ENCODE measurements around the gene COP1. TPM values are rescaled to one million over a fixed set of nuclear protein-coding genes. Genes with fewer than 3 reads are reported as not detected.

The COP1 gene
- polyA plus RNA-seq, 1 donor (not counting 4 experiments of a cell fraction or from before 2014, with no cell fraction given): 38.9 TPM

GRCh38 chr1:176051902-176052518 is 155.1 kb downstream of the COP1 start:
- H4K20me1 ChIP-seq (ENCODE audit: control insufficient read depth, extremely low read depth, insufficient read depth, low read length): no peaks in the 10 kb centered on the region
- H3K4me2 ChIP-seq (ENCODE audit: control insufficient read depth, extremely low read depth, insufficient read depth, low read depth, low read length): no peak overlapping the region
- no peaks in the 10 kb centered on the region for H3K9me3 ChIP-seq (ENCODE audit: control insufficient read depth, low read depth, low read length)
- peaks cover 6% of the 10 kb centered on the region for H3K4me1 ChIP-seq (ENCODE audit: control insufficient read depth, extremely low read depth, insufficient read depth, low read length)
- H3K9ac ChIP-seq (ENCODE audit: control insufficient read depth, extremely low read depth, insufficient read depth, low read length): no peak overlapping the region
- H3K27ac ChIP-seq (ENCODE audit: control insufficient read depth, insufficient read depth, low read length): peak overlapping the region; percentile 26
- no peak for TF ChIP-seq EZH2 (IDR thresholded peaks at IDR 0.05; ENCODE audit: low read length)
- no peak for TF ChIP-seq CTCF (optimal IDR thresholded peaks at IDR 0.05 in 1 of 3, IDR thresholded peaks at IDR 0.05 in 1 of 3, conservative IDR thresholded peaks at IDR 0.05 in 1 of 3; ENCODE audit: extremely low read depth in 1 of 3, insufficient read depth in 2 of 3, low read length in 3 of 3)
- no peak overlapping the region for H2AFZ ChIP-seq (ENCODE audit: control insufficient read depth, low read length)
- dilution Hi-C loops (cut with MboI; ENCODE audit: extremely low pct_ligation_motif_present, low sequenced_read_pairs): no loop called here
- no peaks in the 10 kb centered on the region for H3K36me3 ChIP-seq (ENCODE audit: control insufficient read depth in 2 of 2, extremely low read depth in 1 of 2, insufficient read depth in 2 of 2, low read length in 2 of 2)
- DNase-seq (ENCODE audit: low read depth, low spot score) (no peak), FAIRE-seq (no peak)
- H3K27me3 ChIP-seq (ENCODE audit: control insufficient read depth, extremely low read depth, insufficient read depth, low read length): no peaks in the 10 kb centered on the region
- no peaks in the 10 kb centered on the region for H3K9me1 ChIP-seq (ENCODE audit: control insufficient read depth, extremely low read depth, insufficient read depth, low read length)
- H3K79me2 ChIP-seq (ENCODE audit: control insufficient read depth, insufficient read depth, low read length): no peaks in the 10 kb centered on the region
- H3K4me3 ChIP-seq (ENCODE audit: control insufficient read depth in 2 of 3, extremely low read depth in 1 of 3, insufficient read depth in 2 of 3, low read depth in 1 of 3, low read length in 3 of 3): no peak overlapping the region

- no peaks in the 10 kb centered on the region for H3K79me2 ChIP-seq (ENCODE audit: control insufficient read depth, insufficient read depth, low read length)
- H3K4me2 ChIP-seq (ENCODE audit: control insufficient read depth, extremely low read depth, insufficient read depth, low read depth, low read length): no peak overlapping the region
- H3K9me3 ChIP-seq (ENCODE audit: control insufficient read depth, low read depth, low read length): no peaks in the 10 kb centered on the region
- DNase-seq (ENCODE audit: low read depth, low spot score) (no peak), FAIRE-seq (no peak)
- peaks cover 9% of the 10 kb centered on the region for H3K4me1 ChIP-seq (ENCODE audit: control insufficient read depth, extremely low read depth, insufficient read depth, low read length)
- no peak overlapping the region for H3K4me3 ChIP-seq (ENCODE audit: control insufficient read depth in 2 of 3, extremely low read depth in 1 of 3, insufficient read depth in 2 of 3, low read depth in 1 of 3, low read length in 3 of 3)
- H3K9me1 ChIP-seq (ENCODE audit: control insufficient read depth, extremely low read depth, insufficient read depth, low read length): no peaks in the 10 kb centered on the region
- dilution Hi-C loops (cut with MboI; ENCODE audit: extremely low pct_ligation_motif_present, low sequenced_read_pairs): no loop called here
- no peaks in the 10 kb centered on the region for H3K27me3 ChIP-seq (ENCODE audit: control insufficient read depth, extremely low read depth, insufficient read depth, low read length)
- H2AFZ ChIP-seq (ENCODE audit: control insufficient read depth, low read length): no peak overlapping the region
- H3K36me3 ChIP-seq (ENCODE audit: control insufficient read depth in 2 of 2, extremely low read depth in 1 of 2, insufficient read depth in 2 of 2, low read length in 2 of 2): no peaks in the 10 kb centered on the region
- no peak overlapping the region for H3K9ac ChIP-seq (ENCODE audit: control insufficient read depth, extremely low read depth, insufficient read depth, low read length)
- H3K27ac ChIP-seq (ENCODE audit: control insufficient read depth, insufficient read depth, low read length): no peak overlapping the region
- no peaks in the 10 kb centered on the region for H4K20me1 ChIP-seq (ENCODE audit: control insufficient read depth, extremely low read depth, insufficient read depth, low read length)
- TF ChIP-seq EZH2 (IDR thresholded peaks at IDR 0.05; ENCODE audit: low read length) (no peak), CTCF (optimal IDR thresholded peaks at IDR 0.05 in 1 of 3, IDR thresholded peaks at IDR 0.05 in 1 of 3, conservative IDR thresholded peaks at IDR 0.05 in 1 of 3; ENCODE audit: extremely low read depth in 1 of 3, insufficient read depth in 2 of 3, low read length in 3 of 3) (no peak)
These were observed 155.7 kb downstream of the COP1 start for GRCh38 chr1:176051402-176051801.
